Measurements from ENCODE around the gene DEAF1.

- no peak for TF ChIP-seq CTCF (IDR thresholded peaks at IDR 0.05)
- TF ChIP-seq POLR2A (IDR thresholded peaks at IDR 0.05): no peak
Observed at GRCh38 chr11:665062-665703, 29.8 kb downstream of the DEAF1 start.

Data from lower leg skin (tissue), 3 donors.